GM12878 (cell line): ENCODE results near the gene WDR48.

Experiments used
- ATF7 ChIP-seq: fragments of 450-650 bp; IDR thresholded peaks from 2 replicates; pipeline ENCODE4 v1.6.1; 2016; ENCODE audit warnings: low read depth, mild to moderate bottlenecking
- BCL11A ChIP-seq: IDR thresholded peaks from 2 replicates; pipeline ENCODE4 v1.6.1; 2011; ENCODE audit warnings: low read depth, low read length
- EP300 ChIP-seq, 2 experiments: fragments of 150-350 bp in 1 of 2; IDR thresholded peaks; 2 replicates each; pipeline ENCODE4 v1.6.1; 2011 to 2012; ENCODE audit warnings: low read depth in 2 of 2, low read length in 2 of 2, borderline replicate concordance in 1 of 2, improper control_type of control experiment in 1 of 2, inconsistent platforms in 1 of 2; ENCODE audit not compliant: control insufficient read depth in 1 of 2
- EZH2 ChIP-seq: IDR thresholded peaks from 2 replicates; pipeline ENCODE4 v1.6.1; 2012; ENCODE audit warnings: low read depth, mild to moderate bottlenecking, control low read depth, inconsistent platforms, low read length, borderline replicate concordance; ENCODE audit not compliant: control insufficient read depth
- GABPA ChIP-seq: IDR thresholded peaks from 2 replicates; pipeline ENCODE4 v1.6.1; 2014; ENCODE audit warnings: antibody characterized with exemption, low read depth, mild to moderate bottlenecking, inconsistent platforms
- POLR2A ChIP-seq: IDR thresholded peaks from 2 replicates; pipeline ENCODE4 v1.6.1; 2011; ENCODE audit warnings: low read depth, mild to moderate bottlenecking, low read length
- POLR2AphosphoS5 ChIP-seq: IDR thresholded peaks from 2 replicates; pipeline ENCODE4 v1.6.1; 2011; ENCODE audit warnings: mild to moderate bottlenecking, low read length, inconsistent platforms
- RAD21 ChIP-seq: IDR thresholded peaks from 2 replicates; pipeline ENCODE4 v1.6.1; 2011; ENCODE audit warnings: mild to moderate bottlenecking, low read depth, low read length, moderate library complexity; ENCODE audit not compliant: insufficient read depth
- ZNF274 ChIP-seq: IDR thresholded peaks from one replicate; pipeline ENCODE4 v1.8.0; 2011; ENCODE audit not compliant: insufficient read length, insufficient read depth
- TF ChIP-seq, protein P1 (sequence below), 3 experiments: IDR thresholded peaks in 2 of 3; conservative IDR thresholded peaks in 1 of 3; 2 replicates each; pipeline ENCODE4 v1.5.1; 2011; ENCODE audit warnings: low read depth in 3 of 3, low read length in 3 of 3, mild to moderate bottlenecking in 3 of 3, control low read depth in 2 of 3, moderate library complexity in 2 of 3, inconsistent platforms in 1 of 3, mixed read lengths in 1 of 3; ENCODE audit not compliant: control insufficient read depth in 2 of 3, insufficient read depth in 1 of 3; ENCODE audit errors: extremely low read depth in 1 of 3
- TF ChIP-seq, protein P2 (sequence below): IDR thresholded peaks from 2 replicates; pipeline ENCODE4 v1.6.1; 2012; ENCODE audit warnings: mild to moderate bottlenecking, low read depth, low read length
- TF ChIP-seq, protein P3 (sequence below): IDR thresholded peaks from 2 replicates; pipeline ENCODE4 v1.6.1; 2012; ENCODE audit warnings: low read depth, low read length, improper control_type of control experiment
- TF ChIP-seq, protein P4 (sequence below): fragments of 450-650 bp; IDR thresholded peaks from 2 replicates; pipeline ENCODE4 v1.6.1; 2016; ENCODE audit warnings: mild to moderate bottlenecking

DNA sequence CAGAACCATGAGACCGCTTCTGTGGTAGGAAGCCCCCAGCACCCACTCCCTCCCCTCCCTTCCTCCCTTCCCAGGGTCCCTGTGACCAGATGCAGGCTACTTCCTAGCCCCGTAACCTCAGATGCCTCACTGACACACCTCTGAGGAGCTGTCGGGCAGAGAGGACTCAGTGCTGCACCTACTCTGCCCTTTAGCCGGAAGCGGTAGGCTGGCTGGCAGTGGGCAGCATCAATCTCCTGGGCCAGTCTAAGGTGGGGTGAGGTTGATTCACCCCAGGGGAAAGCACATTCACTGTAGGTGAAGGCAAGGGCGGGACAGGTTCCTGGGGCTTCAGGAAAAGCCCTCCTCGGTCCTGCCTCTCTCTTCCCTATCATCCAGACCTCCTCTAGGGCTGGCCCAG is 82.5 kb downstream of the WDR48 start:
- no peak for TF ChIP-seq EZH2
- TF ChIP-seq, protein P1, sequence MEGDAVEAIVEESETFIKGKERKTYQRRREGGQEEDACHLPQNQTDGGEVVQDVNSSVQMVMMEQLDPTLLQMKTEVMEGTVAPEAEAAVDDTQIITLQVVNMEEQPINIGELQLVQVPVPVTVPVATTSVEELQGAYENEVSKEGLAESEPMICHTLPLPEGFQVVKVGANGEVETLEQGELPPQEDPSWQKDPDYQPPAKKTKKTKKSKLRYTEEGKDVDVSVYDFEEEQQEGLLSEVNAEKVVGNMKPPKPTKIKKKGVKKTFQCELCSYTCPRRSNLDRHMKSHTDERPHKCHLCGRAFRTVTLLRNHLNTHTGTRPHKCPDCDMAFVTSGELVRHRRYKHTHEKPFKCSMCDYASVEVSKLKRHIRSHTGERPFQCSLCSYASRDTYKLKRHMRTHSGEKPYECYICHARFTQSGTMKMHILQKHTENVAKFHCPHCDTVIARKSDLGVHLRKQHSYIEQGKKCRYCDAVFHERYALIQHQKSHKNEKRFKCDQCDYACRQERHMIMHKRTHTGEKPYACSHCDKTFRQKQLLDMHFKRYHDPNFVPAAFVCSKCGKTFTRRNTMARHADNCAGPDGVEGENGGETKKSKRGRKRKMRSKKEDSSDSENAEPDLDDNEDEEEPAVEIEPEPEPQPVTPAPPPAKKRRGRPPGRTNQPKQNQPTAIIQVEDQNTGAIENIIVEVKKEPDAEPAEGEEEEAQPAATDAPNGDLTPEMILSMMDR (IDR thresholded peaks at IDR 0.05 in 2 of 3, conservative IDR thresholded peaks at IDR 0.05 in 1 of 3; ENCODE audit: control insufficient read depth in 2 of 3, extremely low read depth in 1 of 3, insufficient read depth in 1 of 3, low read depth in 3 of 3, low read length in 3 of 3): no peak
- no peak for TF ChIP-seq EP300 (IDR thresholded peaks at IDR 0.05; ENCODE audit: borderline replicate concordance in 1 of 2, control insufficient read depth in 1 of 2, low read depth in 2 of 2, low read length in 2 of 2)
- TF ChIP-seq ATF7: no peak
- TF ChIP-seq POLR2A: no peak
- no peak for TF ChIP-seq BCL11A
- TF ChIP-seq ZNF274: no peak
- TF ChIP-seq, protein P2, sequence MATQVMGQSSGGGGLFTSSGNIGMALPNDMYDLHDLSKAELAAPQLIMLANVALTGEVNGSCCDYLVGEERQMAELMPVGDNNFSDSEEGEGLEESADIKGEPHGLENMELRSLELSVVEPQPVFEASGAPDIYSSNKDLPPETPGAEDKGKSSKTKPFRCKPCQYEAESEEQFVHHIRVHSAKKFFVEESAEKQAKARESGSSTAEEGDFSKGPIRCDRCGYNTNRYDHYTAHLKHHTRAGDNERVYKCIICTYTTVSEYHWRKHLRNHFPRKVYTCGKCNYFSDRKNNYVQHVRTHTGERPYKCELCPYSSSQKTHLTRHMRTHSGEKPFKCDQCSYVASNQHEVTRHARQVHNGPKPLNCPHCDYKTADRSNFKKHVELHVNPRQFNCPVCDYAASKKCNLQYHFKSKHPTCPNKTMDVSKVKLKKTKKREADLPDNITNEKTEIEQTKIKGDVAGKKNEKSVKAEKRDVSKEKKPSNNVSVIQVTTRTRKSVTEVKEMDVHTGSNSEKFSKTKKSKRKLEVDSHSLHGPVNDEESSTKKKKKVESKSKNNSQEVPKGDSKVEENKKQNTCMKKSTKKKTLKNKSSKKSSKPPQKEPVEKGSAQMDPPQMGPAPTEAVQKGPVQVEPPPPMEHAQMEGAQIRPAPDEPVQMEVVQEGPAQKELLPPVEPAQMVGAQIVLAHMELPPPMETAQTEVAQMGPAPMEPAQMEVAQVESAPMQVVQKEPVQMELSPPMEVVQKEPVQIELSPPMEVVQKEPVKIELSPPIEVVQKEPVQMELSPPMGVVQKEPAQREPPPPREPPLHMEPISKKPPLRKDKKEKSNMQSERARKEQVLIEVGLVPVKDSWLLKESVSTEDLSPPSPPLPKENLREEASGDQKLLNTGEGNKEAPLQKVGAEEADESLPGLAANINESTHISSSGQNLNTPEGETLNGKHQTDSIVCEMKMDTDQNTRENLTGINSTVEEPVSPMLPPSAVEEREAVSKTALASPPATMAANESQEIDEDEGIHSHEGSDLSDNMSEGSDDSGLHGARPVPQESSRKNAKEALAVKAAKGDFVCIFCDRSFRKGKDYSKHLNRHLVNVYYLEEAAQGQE: no peak
- no peak for TF ChIP-seq RAD21
- no peak for TF ChIP-seq POLR2AphosphoS5
- TF ChIP-seq, protein P3, sequence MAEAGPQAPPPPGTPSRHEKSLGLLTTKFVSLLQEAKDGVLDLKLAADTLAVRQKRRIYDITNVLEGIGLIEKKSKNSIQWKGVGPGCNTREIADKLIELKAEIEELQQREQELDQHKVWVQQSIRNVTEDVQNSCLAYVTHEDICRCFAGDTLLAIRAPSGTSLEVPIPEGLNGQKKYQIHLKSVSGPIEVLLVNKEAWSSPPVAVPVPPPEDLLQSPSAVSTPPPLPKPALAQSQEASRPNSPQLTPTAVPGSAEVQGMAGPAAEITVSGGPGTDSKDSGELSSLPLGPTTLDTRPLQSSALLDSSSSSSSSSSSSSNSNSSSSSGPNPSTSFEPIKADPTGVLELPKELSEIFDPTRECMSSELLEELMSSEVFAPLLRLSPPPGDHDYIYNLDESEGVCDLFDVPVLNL: no peak
- TF ChIP-seq GABPA: no peak
- TF ChIP-seq, protein P4, sequence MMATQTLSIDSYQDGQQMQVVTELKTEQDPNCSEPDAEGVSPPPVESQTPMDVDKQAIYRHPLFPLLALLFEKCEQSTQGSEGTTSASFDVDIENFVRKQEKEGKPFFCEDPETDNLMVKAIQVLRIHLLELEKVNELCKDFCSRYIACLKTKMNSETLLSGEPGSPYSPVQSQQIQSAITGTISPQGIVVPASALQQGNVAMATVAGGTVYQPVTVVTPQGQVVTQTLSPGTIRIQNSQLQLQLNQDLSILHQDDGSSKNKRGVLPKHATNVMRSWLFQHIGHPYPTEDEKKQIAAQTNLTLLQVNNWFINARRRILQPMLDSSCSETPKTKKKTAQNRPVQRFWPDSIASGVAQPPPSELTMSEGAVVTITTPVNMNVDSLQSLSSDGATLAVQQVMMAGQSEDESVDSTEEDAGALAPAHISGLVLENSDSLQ: no peak
